Muscle layer of duodenum (tissue), 2 donors: ENCODE measurements around the gene CAMK2N1.

Experiments used
- H3K27ac ChIP-seq: one replicate; pipeline ENCODE4 v1.7.0; 2013; ENCODE audit warnings: mild to moderate bottlenecking, low read length
- H3K27me3 ChIP-seq: one replicate; pipeline ENCODE4 v1.7.0; 2013; ENCODE audit warnings: low read depth, mild to moderate bottlenecking, control low read depth, low read length
- H3K36me3 ChIP-seq, 2 donors: one replicate each; pipeline ENCODE4 v1.7.0; 2013; ENCODE audit warnings: low read length in 2 of 2, control low read depth in 1 of 2, mild to moderate bottlenecking in 1 of 2; ENCODE audit not compliant: insufficient read depth in 2 of 2, control insufficient read depth in 1 of 2
- H3K4me1 ChIP-seq, 2 donors: one replicate each; pipeline ENCODE4 v1.7.0; 2013; ENCODE audit warnings: low read length in 2 of 2, mild to moderate bottlenecking in 2 of 2, control low read depth in 1 of 2, moderate library complexity in 1 of 2; ENCODE audit not compliant: insufficient read depth in 2 of 2, control insufficient read depth in 1 of 2
- H3K4me3 ChIP-seq, 2 donors: one replicate each; pipeline ENCODE4 v1.7.0; 2013; ENCODE audit warnings: low read length in 2 of 2, low read depth in 1 of 2, mild to moderate bottlenecking in 1 of 2
- H3K9me3 ChIP-seq, 2 donors: one replicate each; pipeline ENCODE4 v1.7.0; 2013; ENCODE audit warnings: low read length in 2 of 2, control low read depth in 1 of 2, mild to moderate bottlenecking in 1 of 2; ENCODE audit not compliant: control insufficient read depth in 1 of 2
- donor health status: healthy.

Gene CAMK2N1

GRCh38 chr1:20458717-20459116 lies 27.3 kb downstream of the CAMK2N1 start:
- Histone ChIP-seq H3K9me3 (peaks cover 0 to 1% of the 10 kb centered on the region in 2 donors), H3K4me1 (no peaks in the 10 kb centered on the region), H3K27me3 (peaks cover 4% of the 10 kb centered on the region)

GRCh38 chr1:20454004-20454403 lies 32.0 kb downstream of the CAMK2N1 start:
- Histone ChIP-seq H3K4me3 (no peak overlapping the region), H3K36me3 (no peaks in the 10 kb centered on the region), H3K9me3 (no peaks in the 10 kb centered on the region), H3K4me1 (no peaks in the 10 kb centered on the region), H3K27ac (no peak overlapping the region), H3K27me3 (peaks cover 4% of the 10 kb centered on the region)

More at GRCh38 chr1:20458717-20459116, 27.3 kb downstream of the CAMK2N1 start:
- Histone ChIP-seq H3K27ac (no peak overlapping the region), H3K4me3 (no peak overlapping the region), H3K36me3 (no peaks in the 10 kb centered on the region)

GRCh38 chr1:20449735-20450311 lies 36.2 kb downstream of the CAMK2N1 start:
- Histone ChIP-seq H3K27ac (no peak overlapping the region), H3K9me3 (no peaks in the 10 kb centered on the region), H3K36me3 (no peaks in the 10 kb centered on the region), H3K27me3 (peaks cover 2% of the 10 kb centered on the region), H3K4me1 (no peaks in the 10 kb centered on the region), H3K4me3 (no peak overlapping the region)

- Histone ChIP-seq H3K27ac (no peak overlapping the region), H3K4me1 (no peaks in the 10 kb centered on the region), H3K4me3 (no peak overlapping the region), H3K36me3 (no peaks in the 10 kb centered on the region), H3K27me3 (no peaks in the 10 kb centered on the region), H3K9me3 (no peaks in the 10 kb centered on the region)
Observed at GRCh38 chr1:20448671-20449071, 37.3 kb downstream of the CAMK2N1 start.

GRCh38 chr1:20447794-20448193 lies 38.2 kb downstream of the CAMK2N1 start:
- H3K9me3 ChIP-seq: no peaks in the 10 kb centered on the region
- H3K4me3 ChIP-seq: no peak overlapping the region
- no peak overlapping the region for H3K27ac ChIP-seq
- H3K4me1 ChIP-seq: no peaks in the 10 kb centered on the region
- no peaks in the 10 kb centered on the region for H3K27me3 ChIP-seq
- no peaks in the 10 kb centered on the region for H3K36me3 ChIP-seq

GRCh38 chr1:20446796-20447195 lies 39.2 kb downstream of the CAMK2N1 start:
- Histone ChIP-seq H3K27ac (no peak overlapping the region), H3K27me3 (no peaks in the 10 kb centered on the region), H3K4me3 (no peak overlapping the region), H3K36me3 (no peaks in the 10 kb centered on the region), H3K4me1 (no peaks in the 10 kb centered on the region), H3K9me3 (no peaks in the 10 kb centered on the region)

- Histone ChIP-seq H3K9me3 (no peaks in the 10 kb centered on the region), H3K27ac (no peak overlapping the region), H3K4me3 (no peak overlapping the region), H3K4me1 (no peaks in the 10 kb centered on the region), H3K27me3 (no peaks in the 10 kb centered on the region), H3K36me3 (no peaks in the 10 kb centered on the region)
Observed at GRCh38 chr1:20445956-20446355, 40.1 kb downstream of the CAMK2N1 start.

GRCh38 chr1:20443703-20444586 lies 42.1 kb downstream of the CAMK2N1 start:
- no peaks in the 10 kb centered on the region for H3K27me3 ChIP-seq
- H3K4me3 ChIP-seq: no peak overlapping the region

GRCh38 chr1:20442920-20443625 lies 42.9 kb downstream of the CAMK2N1 start:
- H3K27me3 ChIP-seq: no peaks in the 10 kb centered on the region
- no peak overlapping the region for H3K27ac ChIP-seq
- H3K36me3 ChIP-seq: no peaks in the 10 kb centered on the region
- no peaks in the 10 kb centered on the region for H3K4me1 ChIP-seq
- no peaks in the 10 kb centered on the region for H3K9me3 ChIP-seq
- H3K4me3 ChIP-seq: no peak overlapping the region

More at GRCh38 chr1:20443703-20444586, 42.1 kb downstream of the CAMK2N1 start:
- H3K27ac ChIP-seq: no peak overlapping the region
- no peaks in the 10 kb centered on the region for H3K36me3 ChIP-seq
- no peaks in the 10 kb centered on the region for H3K9me3 ChIP-seq
- no peaks in the 10 kb centered on the region for H3K4me1 ChIP-seq

GRCh38 chr1:20440785-20441200 lies 45.2 kb downstream of the CAMK2N1 start:
- no peaks in the 10 kb centered on the region for H3K4me1 ChIP-seq
- no peaks in the 10 kb centered on the region for H3K9me3 ChIP-seq
- no peaks in the 10 kb centered on the region for H3K27me3 ChIP-seq
- no peaks in the 10 kb centered on the region for H3K36me3 ChIP-seq
- H3K27ac ChIP-seq: no peak overlapping the region
- H3K4me3 ChIP-seq: no peak overlapping the region

- Histone ChIP-seq H3K4me1 (no peaks in the 10 kb centered on the region), H3K27ac (no peak overlapping the region), H3K4me3 (no peak overlapping the region), H3K9me3 (no peaks in the 10 kb centered on the region), H3K27me3 (no peaks in the 10 kb centered on the region), H3K36me3 (no peaks in the 10 kb centered on the region)
Observed at GRCh38 chr1:20439282-20439681, 46.7 kb downstream of the CAMK2N1 start.
